Measurements from ENCODE around the gene PNKP. TPM values are rescaled to one million over a fixed set of nuclear protein-coding genes. Genes with fewer than 3 reads are reported as not detected.

Gene PNKP
- total RNA-seq (2014; rRNA removed; shearing (Covaris generic)) = 19.1 and 23.9 TPM in 2 replicates

DNA sequence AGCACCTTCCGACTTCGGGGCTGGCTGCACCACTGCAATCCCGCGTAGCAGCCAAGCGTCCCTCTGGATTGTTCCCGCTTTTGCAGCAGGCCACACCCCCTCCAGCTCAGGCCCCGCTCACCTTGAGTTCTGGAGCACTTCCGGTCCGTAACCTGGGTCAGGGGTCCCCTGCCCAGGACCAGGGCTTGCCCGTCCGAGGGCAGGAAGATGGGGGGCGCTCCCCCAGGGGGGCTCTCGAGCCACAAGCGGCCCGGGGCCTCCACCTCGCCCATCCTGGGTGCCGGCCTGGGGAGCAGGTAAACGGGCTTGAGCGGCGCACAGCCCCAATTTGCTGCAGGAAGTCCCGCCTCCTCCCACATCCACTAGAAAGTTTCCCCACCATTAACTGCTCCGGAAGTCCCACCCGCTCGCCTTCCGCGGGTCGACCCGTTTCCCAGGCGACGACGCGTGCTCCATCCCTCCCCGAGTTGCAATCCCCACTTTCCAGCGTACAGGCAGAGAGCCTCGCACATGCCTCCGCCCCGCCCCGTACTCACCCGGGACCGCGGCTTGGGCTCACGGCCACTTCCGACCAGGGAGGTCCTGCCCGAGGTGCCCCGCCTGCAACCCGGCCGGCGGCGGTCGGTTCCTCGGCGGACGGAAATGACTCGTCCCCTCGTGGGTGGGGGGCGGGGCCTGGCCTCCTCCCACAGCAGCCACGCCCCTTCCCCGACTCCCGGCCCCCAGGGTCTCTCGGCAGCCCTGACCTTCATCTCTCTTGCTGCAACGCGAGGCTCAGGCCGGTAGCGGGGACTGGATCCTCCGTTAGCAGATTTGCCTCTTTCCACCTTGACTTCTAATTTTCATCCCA lies at the start of gene PNKP:
Gene PNKP (minus strand): TSS at position 644 of the 850 bp plus-strand sequence. CDS start 372 bp downstream, at position 272.
- DNase-seq (ENCODE audit: low read depth) = peak; percentile 90

DNA sequence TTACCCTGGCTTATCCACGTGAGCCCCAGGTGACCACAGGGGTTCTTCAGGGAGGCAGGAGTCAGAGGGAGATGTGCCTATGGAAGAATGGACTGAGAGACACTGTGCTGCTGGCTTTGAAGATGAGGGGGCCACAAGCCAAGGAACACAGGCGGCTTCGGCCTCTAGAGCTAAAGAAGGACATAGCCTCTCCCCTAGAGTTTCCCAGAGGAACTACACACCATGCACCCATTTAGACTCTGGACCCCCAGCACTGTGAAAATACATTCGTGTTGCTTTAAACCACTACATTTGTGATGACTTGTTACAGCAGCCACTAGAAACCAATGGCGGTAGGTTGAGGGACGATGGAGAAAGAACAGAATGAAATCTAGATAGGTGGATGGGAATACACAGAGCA lies 47.9 kb upstream of the PNKP start:
- DNase-seq (ENCODE audit: low read depth) = no peak

DNA sequence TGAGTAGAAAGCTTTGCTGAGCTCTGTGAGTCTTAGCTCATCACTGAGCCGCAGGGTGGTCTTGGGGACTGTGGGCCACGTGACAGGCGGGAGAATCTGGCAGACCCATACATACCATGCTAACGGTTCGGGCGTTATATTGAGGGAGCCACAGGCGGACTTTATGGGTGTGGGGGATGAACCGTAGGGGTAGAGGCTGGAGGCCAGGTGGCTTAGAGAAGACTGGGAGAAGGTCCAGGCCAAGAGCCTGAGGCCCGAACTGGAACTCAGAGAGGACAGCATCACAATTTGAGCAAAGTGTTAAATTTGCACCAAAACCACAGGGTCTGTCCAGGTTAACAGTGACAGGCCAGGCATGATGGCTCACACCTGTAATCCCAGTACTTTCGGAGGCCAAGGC lies 46.3 kb upstream of the PNKP start:
- no peak for DNase-seq (ENCODE audit: low read depth)

GRCh38 chr19:49912965-49913685 lies 45.7 kb upstream of the PNKP start:
- DNase-seq (ENCODE audit: low read depth) = no peak

DNA sequence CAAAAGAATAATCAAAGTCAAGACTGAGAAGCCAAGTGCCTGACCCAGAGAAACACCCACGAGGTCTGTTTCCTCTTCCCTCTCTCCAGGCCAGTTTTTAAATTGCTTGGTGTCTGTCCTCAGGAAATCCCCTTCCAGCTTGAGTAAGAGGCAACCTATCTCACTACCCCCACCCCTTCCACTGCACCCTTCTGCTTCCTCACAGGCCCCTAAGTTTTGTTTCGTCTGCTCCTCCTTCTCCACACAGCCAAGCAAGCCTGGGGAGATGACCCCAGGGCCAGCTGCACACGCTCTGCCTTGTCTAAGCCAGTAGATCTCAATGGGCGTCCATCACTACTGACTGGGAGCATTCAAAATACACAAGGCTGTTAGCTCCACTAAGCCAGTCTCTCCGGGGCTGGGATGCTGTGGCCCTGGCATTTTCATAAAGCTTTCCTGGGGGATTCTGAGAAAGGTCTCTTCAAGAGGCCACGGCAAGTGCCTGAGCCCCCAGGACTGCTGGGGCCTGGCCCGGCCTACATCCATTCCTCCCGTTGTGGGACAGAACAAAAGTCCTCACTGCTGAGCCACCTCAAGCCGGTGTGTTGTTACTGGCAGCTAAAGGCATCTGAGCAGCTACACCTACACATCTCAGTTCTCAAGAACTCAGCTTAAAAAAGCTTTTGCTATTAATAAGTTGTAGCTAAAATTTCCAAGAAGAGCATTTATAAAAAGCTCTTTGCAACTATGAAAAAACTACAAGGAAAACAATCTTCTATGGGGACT lies 44.2 kb upstream of the PNKP start:
- DNase-seq (ENCODE audit: low read depth) = no peak

DNA sequence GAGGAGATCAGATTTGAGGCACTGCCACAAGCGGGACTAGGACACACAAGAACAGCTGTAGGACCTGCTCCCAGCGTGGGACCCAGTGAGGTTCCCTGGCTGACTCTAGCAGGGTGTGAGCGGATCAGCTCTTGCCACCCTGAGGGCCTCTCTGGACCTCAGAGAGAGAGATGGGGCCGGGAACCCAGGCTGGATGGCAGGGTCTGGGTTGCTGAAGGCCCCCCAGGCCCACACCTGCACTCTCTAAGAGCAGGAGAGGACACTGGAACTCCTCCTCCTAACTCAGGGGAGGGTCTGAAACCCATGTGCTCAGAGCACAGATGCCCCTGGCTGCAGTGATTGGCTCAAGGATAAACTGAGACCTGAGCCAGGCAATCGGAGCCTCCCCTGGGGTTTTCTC lies 42.8 kb upstream of the PNKP start:
- no peak for DNase-seq (ENCODE audit: low read depth)

DNA sequence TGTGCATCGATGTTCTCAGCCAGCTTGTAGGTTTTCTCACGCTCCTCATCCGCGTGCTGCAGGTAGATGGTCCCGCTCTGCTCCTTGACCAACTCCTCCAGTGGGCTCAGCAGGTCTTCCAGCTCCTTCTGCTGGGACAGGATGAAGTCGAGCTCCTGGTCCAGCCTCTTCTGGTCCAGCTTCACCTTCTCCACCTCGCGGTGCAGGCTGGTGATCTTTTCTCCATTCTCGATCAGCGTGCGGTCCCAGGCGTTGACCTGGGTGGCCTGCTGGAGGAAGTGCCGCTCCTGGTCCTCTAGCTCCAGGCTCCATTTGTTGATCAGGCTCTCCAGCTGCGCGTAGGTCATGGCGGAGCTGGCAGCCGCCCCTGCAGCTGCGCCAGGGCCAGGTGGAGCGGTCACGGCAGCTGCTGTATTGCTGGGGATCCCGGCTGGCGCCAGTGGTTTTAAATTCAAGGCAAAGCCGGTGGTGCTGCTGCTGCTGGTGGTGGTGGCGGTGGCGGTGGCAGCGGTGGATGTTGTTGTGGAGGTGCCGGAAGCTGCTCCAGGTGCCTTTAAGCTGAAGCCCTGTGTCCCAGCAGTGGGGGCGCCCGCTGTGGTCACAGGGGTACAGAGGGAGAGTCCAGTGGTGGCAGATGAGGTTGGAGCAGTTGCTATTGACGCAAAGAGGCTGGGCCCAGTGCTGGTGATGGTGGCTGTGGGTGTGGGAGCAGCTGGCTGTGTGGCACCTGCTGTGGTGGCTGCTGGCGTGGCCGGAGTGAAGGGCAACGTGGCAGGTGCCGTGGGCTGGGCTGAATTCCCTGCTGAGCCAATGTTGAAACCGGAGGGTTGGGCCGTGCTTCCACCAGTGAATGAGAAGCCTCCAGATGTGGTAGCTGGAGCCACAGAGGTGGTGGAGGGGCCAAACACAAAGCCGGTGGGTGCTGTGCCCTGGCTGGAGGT lies 41.4 kb upstream of the PNKP start:
- no peak for DNase-seq (ENCODE audit: low read depth)

- no peak for DNase-seq (ENCODE audit: low read depth)
Measured at GRCh38 chr19:49907745-49908446, 40.5 kb upstream of the PNKP start.

- DNase-seq (ENCODE audit: low read depth) = no peak
Measured at GRCh38 chr19:49906879-49907564, 39.6 kb upstream of the PNKP start.

DNA sequence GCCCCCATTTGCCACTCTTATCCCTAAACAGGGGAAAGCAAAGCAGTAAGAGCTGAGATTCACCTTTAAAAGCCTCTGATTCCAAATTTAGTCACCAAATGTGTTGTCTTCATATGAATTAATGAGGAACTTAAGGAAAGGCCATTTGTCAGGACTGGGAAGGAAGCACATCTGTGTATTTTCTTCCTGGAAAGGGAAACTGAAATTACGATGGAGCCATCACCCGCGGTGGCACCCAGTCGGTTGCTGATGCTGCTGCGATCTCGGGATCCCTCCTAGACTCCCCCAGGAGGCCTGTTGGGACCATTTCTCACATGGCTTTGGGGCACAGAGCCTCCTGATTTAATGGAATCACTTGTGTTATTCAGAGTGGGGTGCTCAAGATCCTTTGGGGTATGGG lies 36.8 kb upstream of the PNKP start:
- no peak for DNase-seq (ENCODE audit: low read depth)

DNA sequence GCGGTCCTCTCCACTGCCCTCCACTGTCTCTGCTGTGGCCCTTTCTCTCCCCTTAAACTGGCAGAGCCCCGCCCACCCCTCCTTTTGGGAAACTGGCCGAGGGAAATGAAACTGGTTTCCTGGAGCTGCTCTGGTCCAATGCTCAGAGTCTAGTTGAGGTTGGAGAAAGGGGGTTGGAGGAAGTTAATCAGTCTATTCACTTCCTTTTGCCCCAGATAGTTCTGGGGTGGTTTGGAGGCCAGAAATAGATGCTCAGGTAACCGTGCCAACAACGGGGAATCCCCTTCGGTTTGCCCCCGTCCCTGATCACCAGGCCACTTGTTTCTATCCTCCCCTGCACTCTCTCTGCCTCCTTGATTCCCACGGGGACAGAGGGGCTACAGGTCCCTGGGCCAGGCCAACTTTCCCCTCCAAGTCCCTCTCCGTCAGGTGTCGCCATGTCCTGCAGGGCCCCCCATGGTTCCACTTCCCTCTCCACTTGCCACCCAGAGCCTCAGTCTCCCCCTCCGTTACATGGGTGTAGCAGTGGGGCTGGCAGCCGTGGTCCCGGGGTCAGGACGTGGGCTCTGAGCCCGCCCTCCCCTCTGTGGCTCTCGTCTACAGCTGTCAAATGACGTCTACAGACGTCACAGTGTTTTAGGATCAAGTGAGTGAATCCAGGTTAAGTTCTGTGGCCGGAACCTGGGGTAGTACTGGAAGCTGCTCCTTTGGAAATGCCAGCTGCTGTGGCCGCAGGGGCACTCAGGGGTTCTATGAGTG lies 29.7 kb upstream of the PNKP start, which contains the start of gene IL4I1:
Gene IL4I1 (minus strand): TSS at position 25 of the 759 bp plus-strand sequence. CDS start 727 bp downstream, outside the sequence.
- peak; percentile 74 for DNase-seq (ENCODE audit: low read depth)

DNA sequence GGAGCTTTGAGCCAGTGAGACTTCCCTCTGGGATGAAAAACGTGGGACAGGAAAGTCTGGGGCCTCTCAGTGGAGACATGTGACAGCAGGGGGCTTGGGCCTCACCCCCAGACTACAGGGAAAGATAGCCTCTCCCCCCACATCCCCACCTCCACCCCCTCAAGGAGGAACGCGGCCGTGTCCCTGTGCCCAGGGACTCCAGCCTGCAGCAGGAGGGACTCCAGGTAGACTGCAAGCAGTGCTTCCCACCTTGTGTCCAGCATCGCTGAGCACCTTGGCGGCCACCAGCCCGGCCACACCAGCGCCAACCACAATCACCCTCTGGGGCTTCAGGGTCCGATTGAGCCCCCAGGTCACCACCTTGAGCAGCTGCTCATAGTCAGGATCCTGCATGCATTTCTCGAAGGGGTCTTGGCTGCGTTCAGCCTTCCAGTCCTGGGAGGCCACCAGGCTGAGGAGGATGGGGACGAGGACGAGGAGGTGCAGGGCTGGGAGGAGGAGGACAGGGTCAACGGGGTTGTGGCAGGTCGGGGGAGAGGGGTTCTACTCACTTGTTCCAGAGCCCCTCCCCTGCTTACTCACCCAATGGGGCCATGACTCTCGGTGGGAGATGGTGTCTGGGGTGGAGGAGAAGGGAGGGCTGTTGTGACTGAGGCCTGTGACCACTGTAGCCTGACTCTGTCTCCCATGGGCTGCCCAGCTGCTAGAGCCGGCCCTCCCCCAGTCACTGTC lies 28.4 kb upstream of the PNKP start:
- no peak for DNase-seq (ENCODE audit: low read depth)

GRCh38 chr19:49894879-49895565 lies 27.6 kb upstream of the PNKP start:
- DNase-seq (ENCODE audit: low read depth) = no peak

DNA sequence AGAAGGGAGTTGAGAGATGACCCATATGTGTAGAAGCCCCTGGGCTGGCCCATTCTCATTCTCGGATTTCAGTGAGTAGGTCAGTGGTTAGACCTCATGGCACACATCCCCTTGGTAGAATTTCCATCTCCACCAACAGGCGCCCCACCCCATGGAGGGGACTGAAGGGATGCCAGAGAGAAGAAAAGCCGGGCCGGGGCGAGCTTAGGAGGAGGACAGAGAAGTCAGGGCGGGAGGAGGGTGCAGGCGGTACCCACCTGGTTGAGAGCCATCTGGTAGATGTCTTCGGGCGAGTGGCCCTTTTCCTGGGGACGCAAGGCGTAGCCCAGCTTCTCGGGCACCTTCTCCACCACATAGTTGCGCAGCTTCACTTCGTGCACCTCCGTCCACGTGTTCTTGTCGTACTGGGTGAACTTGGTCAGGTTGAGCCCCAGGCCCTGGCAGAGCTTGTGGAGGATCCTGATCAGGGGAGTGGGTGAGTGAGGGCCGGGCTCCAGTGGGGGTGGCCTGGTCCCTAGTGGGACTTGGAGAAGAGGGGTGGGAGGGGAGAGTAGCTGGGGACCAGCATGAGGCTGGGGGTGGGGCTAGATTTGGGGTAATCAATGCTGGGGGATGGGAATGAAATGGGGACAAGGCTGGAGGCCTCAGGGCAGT lies 26.8 kb upstream of the PNKP start:
- DNase-seq (ENCODE audit: low read depth) = no peak

GRCh38 chr19:49892716-49893115 lies 25.3 kb upstream of the PNKP start:
- no peak for DNase-seq (ENCODE audit: low read depth)

DNA sequence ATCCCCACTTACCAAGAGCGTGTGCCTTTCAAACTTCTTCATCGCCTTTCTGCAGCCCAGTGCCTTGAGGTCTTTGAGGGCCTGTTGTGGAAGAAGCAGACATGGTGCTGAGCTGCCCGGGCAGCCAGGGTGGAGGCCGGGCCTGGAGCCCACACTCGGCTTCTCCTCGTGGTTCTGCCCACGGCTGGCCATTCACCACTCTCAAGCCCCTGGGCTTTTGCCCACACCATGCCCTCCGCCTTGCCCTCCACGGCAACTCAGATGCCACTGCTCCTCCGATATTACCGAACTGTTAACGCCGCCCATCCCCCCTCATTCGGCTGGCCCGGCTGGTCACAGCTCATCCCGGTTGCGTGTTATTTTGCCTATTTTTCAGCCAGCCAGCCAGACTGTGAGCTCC lies 24.0 kb upstream of the PNKP start:
- no peak for DNase-seq (ENCODE audit: low read depth)
